AG09309 (cell line): Measurements from ENCODE around the gene MMP3.

Source experiments
- DNase-seq: peaks from one replicate; pipeline ENCODE4 v3.0.0-alpha.2; 2010; ENCODE audit warnings: low read depth
- H3K4me3 ChIP-seq: 2 replicates; pipeline ENCODE4 v1.5.1; 2011; ENCODE audit warnings: mild to moderate bottlenecking, low read depth, low read length, moderate library complexity; ENCODE audit not compliant: control insufficient read depth
- TF ChIP-seq, protein P1 (sequence below): IDR thresholded peaks from 2 replicates; pipeline ENCODE4 v1.5.1; 2011; ENCODE audit warnings: mild to moderate bottlenecking, low read depth, low read length, inconsistent platforms; ENCODE audit not compliant: insufficient read depth, control insufficient read depth; ENCODE audit errors: missing control alignments

The MMP3 gene

DNA sequence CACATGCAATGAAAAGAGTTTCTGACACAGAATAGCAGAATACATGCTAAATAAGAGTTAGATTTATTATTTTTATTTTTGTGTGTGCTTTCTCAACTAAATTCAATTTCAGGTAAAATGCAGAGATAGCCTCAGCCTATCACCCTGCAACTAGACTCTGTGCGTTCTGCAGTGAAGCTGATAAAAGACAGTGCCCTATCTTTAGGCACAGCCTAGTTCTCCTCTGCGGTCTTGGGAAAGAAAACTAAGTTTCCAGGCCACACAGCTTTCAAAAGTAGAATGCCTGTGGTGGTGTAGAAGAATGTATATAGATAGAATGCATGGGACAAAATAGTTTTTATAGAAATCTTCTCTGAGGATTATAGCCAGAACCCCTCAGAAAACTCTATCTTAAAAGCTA, 33.4 kb downstream of the MMP3 start:
- DNase-seq, result no peak
- TF ChIP-seq, protein P1, sequence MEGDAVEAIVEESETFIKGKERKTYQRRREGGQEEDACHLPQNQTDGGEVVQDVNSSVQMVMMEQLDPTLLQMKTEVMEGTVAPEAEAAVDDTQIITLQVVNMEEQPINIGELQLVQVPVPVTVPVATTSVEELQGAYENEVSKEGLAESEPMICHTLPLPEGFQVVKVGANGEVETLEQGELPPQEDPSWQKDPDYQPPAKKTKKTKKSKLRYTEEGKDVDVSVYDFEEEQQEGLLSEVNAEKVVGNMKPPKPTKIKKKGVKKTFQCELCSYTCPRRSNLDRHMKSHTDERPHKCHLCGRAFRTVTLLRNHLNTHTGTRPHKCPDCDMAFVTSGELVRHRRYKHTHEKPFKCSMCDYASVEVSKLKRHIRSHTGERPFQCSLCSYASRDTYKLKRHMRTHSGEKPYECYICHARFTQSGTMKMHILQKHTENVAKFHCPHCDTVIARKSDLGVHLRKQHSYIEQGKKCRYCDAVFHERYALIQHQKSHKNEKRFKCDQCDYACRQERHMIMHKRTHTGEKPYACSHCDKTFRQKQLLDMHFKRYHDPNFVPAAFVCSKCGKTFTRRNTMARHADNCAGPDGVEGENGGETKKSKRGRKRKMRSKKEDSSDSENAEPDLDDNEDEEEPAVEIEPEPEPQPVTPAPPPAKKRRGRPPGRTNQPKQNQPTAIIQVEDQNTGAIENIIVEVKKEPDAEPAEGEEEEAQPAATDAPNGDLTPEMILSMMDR, result no peak
- no peak overlapping the region for H3K4me3 ChIP-seq

DNA sequence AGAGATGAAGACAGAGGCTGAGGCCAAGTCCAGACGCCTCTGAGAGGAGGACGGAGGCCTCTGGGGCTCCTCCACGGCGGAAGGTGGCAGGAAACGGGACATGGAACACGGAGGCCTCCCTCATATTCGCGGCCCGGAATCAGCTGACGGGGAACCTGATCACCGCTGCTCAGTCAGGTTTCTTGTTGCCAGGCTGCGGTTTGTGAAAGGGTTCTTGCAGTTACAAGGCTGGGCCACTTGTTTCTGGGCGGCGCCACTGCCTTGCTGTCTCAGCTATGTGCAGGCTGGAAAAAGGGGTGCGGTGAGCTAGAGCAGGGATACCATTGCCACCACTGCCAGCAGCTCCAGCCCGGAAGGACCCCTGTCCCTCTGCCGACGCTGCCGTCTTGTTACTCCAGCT, 35.5 kb downstream of the MMP3 start:
- no peak for DNase-seq
- no peak overlapping the region for H3K4me3 ChIP-seq
- TF ChIP-seq, protein P1, result peak; percentile 35

DNA sequence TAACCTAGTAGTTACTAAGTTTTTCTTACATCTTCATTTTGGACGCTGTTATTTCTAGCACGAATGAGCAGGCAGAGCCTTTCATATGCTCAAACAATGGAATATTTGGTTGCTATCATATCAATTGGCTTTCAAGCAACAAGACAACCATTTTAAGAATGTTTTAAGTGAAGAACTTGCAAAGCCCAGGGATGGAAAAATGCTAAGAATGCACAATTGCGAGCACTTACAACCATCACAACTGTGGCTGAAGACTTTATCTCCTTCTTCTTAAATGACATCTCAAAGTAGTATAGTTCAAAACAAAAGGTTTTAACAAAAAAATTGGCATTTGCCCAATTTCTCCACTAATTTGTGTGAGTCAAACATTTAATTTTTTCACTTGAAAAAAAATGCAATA, 37.1 kb downstream of the MMP3 start:
- no peak for DNase-seq
- H3K4me3 ChIP-seq, result no peak overlapping the region
- TF ChIP-seq, protein P1, result no peak

DNA sequence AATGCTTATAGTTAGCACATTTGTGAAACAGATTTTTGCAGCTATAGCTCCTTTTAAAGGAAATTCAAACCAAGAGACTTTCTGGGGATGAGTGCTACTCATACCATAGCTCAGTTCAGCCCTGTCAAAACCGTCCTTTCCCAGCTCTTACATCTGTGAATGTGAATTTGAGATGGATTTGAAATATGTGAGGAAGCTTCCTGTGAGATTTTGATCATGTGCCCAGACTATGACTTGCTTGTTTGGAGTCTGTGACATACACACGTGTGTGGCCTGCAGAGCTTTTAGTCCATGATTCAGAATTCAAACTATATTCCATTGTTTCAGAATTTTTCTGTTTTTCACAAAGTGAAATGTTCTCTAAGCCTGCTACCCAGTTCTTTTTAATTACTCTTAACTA, 41.1 kb downstream of the MMP3 start:
- H3K4me3 ChIP-seq, result no peak overlapping the region
- peak; percentile 72 for DNase-seq
- TF ChIP-seq, protein P1, result no peak

GRCh38 chr11:102800767-102801166, 42.6 kb downstream of the MMP3 start:
- TF ChIP-seq, protein P1, result no peak
- no peak for DNase-seq
- no peak overlapping the region for H3K4me3 ChIP-seq

- TF ChIP-seq, protein P1, result no peak
- no peak for DNase-seq
- H3K4me3 ChIP-seq, result no peak overlapping the region
Observed at GRCh38 chr11:102799681-102800340, 43.6 kb downstream of the MMP3 start.
